Caki2 (cell line): ENCODE results near the gene COPS7A. TPM values are rescaled to one million over a fixed set of nuclear protein-coding genes. Genes with fewer than 3 reads are reported as not detected.
"Not testable (repeated sequence)": the region's sequence is repeated elsewhere in the genome, so short reads cannot be mapped to it uniquely, and the experiment has no call there.

Experiments used
- DNase-seq: peaks from one replicate; pipeline ENCODE4 v3.0.0-alpha.2; 2015; ENCODE audit warnings: low read depth
- in situ Hi-C: cut with HindIII; loops from 2 replicates; pipeline ENCODE4 v1.10.0; 2016; ENCODE audit warnings: low sequenced_read_pairs, low pct_unique_long_range_greater_than_20kb, mixed read lengths
- total RNA-seq: library from RNA; depleted of rRNA; stranded (reverse); fragments of >200 nt; shearing (Covaris generic); gene quantifications from 2 replicates; pipeline ENCODE4 v1.2.3, GENCODE V29; 2014; ENCODE audit warnings: low replicate concordance

Gene COPS7A
- total RNA-seq, 1 experiment from 2014 or later: 135 TPM

GRCh38 chr12:6742834-6743233 is 19.0 kb downstream of the COPS7A start:
- in situ Hi-C loops: no loop called here
- DNase-seq: no peak

DNA sequence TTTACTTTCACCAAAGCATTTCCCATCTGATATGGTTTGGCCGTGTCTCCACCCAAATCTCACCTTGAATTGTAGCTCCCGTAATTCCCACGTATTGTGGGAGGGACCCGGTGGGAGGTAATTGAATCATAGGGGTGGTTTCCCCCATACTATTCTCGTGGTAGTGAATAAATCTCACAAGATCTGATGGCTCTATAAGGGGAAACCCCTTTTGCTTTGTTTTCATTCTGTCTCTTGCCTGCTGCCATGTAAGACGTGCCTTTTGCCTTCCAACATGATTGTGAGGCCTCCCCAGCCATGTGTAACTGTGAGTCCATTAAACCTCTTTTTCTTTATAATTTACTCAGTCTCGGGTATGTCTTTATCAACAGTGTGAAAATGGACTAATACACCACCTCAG is 19.5 kb downstream of the COPS7A start:
- DNase-seq, in situ Hi-C loops: not testable (repeated sequence)

- in situ Hi-C loops: no loop called here
- peak; percentile 40 for DNase-seq
These were observed 22.1 kb downstream of the COPS7A start for GRCh38 chr12:6745741-6746525.

- DNase-seq: no peak
These were observed 23.4 kb downstream of the COPS7A start for GRCh38 chr12:6747216-6747615.

DNA sequence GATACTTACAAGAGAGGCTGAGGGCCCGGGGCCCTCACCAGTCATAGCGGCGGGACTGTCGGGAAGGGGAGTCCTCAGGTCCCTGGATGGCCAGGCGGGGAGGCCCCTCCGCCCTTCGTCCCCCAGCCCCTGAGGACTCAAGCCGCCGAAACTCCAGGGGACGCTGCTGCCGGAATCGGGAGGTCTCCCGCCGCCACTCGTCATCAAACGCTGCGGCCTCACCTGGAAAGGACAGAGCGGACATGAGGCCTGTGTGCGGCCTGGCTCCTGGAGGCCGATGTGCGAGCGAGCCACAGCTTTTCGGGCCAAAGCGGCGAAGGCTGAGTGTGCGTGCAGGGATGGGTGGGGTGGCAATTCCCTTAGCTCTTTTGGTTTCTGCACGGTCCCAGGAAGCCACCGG is 24.9 kb downstream of the COPS7A start:
- in situ Hi-C loops: no loop called here
- no peak for DNase-seq

More at GRCh38 chr12:6747216-6747615, 23.4 kb downstream of the COPS7A start:
- in situ Hi-C loops: no loop called here

GRCh38 chr12:6750506-6750905 is 26.7 kb downstream of the COPS7A start:
- in situ Hi-C loops: no loop called here
- no peak for DNase-seq

GRCh38 chr12:6751767-6752166 is 27.9 kb downstream of the COPS7A start:
- DNase-seq: no peak
- in situ Hi-C loops: no loop called here

- in situ Hi-C loops: no loop called here
- peak; percentile 29 for DNase-seq
These were observed 28.5 kb downstream of the COPS7A start for GRCh38 chr12:6752167-6752920.

- in situ Hi-C loops: no loop called here
- DNase-seq: peak; percentile 98
These were observed 29.3 kb downstream of the COPS7A start, which contains the start of gene MLF2 for GRCh38 chr12:6752921-6753771. TSS of gene MLF2 (minus strand) at chr12:6753141. CDS start at chr12:6752334, 807 bp downstream.

DNA sequence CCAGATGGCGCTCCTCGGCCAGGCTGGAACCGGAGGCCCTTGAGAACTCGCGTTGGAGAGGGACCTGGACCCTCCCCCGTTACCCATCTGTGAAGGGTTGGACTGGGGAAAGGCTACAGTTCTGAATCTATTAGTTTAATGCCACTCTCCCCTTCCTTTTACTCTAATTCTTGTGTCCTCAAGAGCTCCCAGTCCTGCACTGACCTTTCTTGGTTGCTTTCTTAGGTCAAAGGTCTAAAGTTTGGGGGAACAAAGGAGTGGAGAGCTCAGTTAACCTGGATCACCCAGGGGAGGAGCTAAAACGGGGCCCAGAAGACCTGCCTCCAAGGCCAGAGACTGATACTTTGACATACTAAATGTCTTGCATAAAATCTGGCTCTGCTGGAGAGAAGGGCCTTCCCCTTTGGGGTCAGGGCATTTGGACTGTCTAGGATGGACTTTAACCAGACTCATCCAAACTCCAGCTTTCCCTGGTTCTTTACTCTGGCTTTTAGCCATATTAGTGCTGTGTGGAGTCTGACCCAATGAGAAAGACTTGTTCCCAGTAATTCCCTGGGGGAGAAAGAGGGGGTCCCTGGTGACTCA is 30.0 kb downstream of the COPS7A start:
- no peak for DNase-seq
- in situ Hi-C loops: no loop called here

DNA sequence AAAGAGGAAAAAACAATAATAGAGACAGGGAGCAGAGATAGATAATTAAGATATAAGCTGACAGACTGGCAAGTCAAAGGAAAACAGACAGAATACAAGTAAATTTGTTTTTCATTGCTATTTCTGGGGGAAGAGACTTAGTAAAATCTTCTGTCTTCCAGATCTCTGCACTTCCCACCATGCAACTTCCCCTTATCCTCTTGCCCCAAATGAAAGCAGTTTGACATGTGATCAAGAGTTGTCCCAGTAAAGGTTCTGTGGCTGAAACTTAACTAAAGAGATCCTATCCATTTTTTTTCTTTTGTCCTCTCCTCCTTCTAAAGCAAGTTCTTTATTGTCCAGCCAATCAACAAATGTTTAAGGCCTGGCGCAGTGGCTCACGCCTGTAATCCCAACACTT is 30.6 kb downstream of the COPS7A start:
- no peak for DNase-seq
- in situ Hi-C loops: no loop called here

GRCh38 chr12:6757028-6757690 is 33.3 kb downstream of the COPS7A start:
- DNase-seq: no peak
- in situ Hi-C loops: no loop called here

GRCh38 chr12:6758506-6759095 is 34.8 kb downstream of the COPS7A start:
- no peak for DNase-seq
- in situ Hi-C loops: no loop called here

DNA sequence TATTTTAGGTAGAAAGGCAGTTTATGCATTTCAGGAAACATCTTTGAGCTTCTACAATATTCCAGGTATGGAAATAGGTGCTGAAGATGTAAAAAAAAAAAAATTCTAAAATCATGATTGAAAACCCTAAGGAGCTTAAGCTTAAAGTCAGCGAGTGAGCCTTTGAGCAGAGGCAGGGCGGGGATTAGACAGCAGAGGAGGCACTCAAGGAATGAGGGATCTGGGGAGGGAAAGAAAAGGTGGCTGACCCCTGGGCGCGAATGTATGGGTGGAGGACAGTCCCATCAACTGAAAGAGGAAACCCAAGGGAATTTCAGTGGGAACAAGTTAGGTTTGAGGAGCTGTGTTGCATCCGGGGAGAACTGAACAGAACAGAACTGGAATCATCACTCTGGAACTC is 35.9 kb downstream of the COPS7A start:
- DNase-seq: no peak
- in situ Hi-C loops: no loop called here

DNA sequence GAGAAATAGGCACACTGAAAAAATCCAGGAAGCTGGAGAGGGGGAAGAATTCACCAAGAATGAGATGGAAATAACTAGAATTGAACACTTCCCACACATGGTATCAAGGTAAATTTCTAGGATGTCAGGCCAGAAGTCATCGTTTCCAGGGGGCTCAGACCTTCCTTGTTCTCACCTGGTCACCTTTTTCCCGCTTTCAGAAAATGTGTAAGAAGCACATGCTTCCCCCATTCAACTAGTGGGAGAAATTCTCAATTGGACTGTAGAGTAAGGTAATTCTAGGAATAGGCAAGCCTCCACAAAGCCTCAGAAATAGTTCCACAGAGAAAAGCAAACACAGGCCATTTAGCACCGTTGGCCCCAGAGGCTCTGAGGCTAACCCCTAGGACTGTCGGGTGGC is 39.5 kb downstream of the COPS7A start:
- in situ Hi-C loops: no loop called here
- no peak for DNase-seq

DNA sequence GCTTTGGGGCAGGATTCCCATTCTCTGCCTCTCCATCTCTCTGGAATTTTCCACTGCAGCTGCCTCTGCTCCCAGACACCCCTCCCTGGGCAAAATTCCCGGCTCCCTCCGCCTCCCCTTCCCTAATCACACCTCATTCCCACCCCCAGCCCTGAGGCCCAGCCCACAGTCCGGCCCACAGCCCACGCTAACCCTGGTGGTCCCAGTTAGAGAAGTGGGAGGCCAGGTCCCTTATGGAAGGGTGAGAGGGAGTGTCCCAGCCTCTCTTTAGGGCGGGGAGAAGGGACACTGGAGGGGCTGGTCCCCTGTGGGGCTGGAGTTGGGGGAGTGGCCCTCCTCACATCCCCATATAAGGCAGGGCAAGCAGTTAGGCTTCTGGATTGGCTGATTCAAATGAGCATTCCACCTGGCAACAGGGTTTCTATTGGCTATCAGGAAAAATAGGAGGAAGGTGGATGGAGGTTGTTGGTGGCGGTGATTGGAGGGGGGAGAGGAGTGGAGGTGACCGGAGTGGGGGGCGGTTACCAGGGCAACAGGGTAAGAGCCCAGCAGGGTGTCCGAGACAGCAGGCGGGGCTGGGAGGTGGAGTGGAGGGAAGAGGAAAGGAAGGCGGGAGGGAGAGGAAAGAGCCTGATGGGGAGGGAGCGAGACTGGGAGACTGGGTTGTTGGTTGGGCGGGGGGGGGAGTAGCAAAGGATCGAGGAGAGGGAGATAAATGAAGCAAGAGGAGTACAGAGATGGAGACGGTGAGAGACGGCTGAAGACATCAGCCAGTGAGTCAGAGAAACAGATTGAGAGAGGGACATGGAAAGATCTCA is 40.4 kb downstream of the COPS7A start:
- in situ Hi-C loops: no loop called here

More for the DNA sequence above, 40.4 kb downstream of the COPS7A start:
- DNase-seq: peak; percentile 100
